Activated CD8-positive, alpha-beta T cell treated with anti-CD3 and anti-CD28 coated beads for 36 hours (primary cell): ENCODE data around the gene CPXM1. TPM values are rescaled to one million over a fixed set of nuclear protein-coding genes. Genes with fewer than 3 reads are reported as not detected.

Source experiments
- ATAC-seq: fragments of 200-7000 bp; cut with Tn5 transposase; one replicate; pipeline ENCODE4 v1.10.0; 2021; ENCODE audit warnings: mild to moderate bottlenecking, moderate library complexity
- CTCF ChIA-PET: fragments of 350-600 bp; sonication (Branson Sonifier 250); formaldehyde crosslinking; loops from one replicate; lab custom pipeline; 2021; ENCODE audit warnings: antibody characterized with exemption; lab: Charles Lee
- POLR2A ChIA-PET: fragments of 350-600 bp; sonication (Branson Sonifier 250); formaldehyde crosslinking; loops from one replicate; lab custom pipeline; 2021; ENCODE audit warnings: antibody characterized with exemption; lab: Charles Lee
- DNase-seq: peaks from one replicate; pipeline ENCODE4 v3.0.0-alpha.2; 2020
- H3K27ac Mint-ChIP-seq: one replicate; pipeline ENCODE4 v1.8.0; 2021; ENCODE audit warnings: mild to moderate bottlenecking, mixed read lengths
- H3K27me3 Mint-ChIP-seq: one replicate; pipeline ENCODE4 v1.8.0; 2021; ENCODE audit warnings: mixed read lengths
- H3K36me3 Mint-ChIP-seq: one replicate; pipeline ENCODE4 v1.8.0; 2021; ENCODE audit warnings: low read depth, mixed read lengths
- H3K4me1 Mint-ChIP-seq: one replicate; pipeline ENCODE4 v1.8.0; 2021; ENCODE audit warnings: low read depth, mixed read lengths
- H3K4me3 Mint-ChIP-seq: one replicate; pipeline ENCODE4 v1.8.0; 2021; ENCODE audit warnings: mild to moderate bottlenecking, moderate library complexity, mixed read lengths
- H3K9me3 Mint-ChIP-seq: one replicate; pipeline ENCODE4 v1.8.0; 2021; ENCODE audit warnings: mixed read lengths
- intact Hi-C: fragments of 100-400 bp; cut with micrococcal nuclease; formaldehyde crosslinking; loops from one replicate; pipeline ENCODE4 v1.10.0; 2022
- total RNA-seq, 2 experiments: library from RNA; stranded (reverse); gene quantifications; one replicate each; pipeline ENCODE4 v1.2.3, GENCODE V29; 2021
- TF ChIP-seq, protein P1 (sequence below): fragments of 200-600 bp; IDR thresholded peaks from one replicate; pipeline ENCODE4 v1.8.0; 2022; ENCODE audit warnings: antibody characterized with exemption, mild to moderate bottlenecking

The CPXM1 gene
- 1 to 10 TPM; 2.0 to 2.9 TPM for total RNA-seq

DNA sequence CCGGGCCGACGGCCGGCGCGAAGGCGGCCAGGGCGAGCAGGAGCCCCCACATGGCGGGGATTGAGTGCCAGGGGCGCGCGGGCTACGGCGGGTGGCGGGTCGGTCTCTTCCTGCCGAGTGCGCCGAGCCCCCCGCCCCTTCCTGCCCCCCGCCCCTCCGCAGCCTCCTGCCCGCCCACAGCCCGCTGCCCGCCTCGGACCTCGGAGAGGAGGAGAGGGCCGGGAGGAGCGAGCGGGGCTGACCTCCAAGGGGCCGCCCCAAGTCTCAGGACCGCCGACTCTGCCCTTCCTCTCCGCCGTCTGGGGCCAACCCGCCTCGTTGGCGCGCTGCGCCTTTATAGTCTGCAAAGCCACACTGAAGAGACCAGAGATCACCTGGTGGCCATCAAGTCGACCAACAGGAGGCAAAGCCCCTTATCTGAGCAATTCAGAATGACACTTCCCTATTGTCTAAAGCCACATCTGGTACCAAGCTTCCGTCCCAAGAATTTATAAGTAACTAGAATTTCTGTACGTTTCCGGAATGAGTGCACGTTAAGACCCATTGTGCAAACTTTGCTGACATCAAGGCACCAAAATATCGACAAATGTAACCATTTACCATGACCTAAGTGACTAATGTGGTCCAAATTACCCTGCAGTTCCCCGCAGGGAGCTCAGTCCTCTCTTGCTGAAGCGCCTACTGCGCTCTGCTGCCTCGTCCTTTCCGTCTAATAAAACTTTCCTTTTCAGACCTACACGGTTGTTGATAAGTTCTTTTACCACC, at the start of gene CPXM1:
Gene CPXM1 (minus strand): TSS at position 107 of the 765 bp plus-strand sequence. CDS start 55 bp downstream, at position 52.
- ATAC-seq, result peak; percentile 57

DNA sequence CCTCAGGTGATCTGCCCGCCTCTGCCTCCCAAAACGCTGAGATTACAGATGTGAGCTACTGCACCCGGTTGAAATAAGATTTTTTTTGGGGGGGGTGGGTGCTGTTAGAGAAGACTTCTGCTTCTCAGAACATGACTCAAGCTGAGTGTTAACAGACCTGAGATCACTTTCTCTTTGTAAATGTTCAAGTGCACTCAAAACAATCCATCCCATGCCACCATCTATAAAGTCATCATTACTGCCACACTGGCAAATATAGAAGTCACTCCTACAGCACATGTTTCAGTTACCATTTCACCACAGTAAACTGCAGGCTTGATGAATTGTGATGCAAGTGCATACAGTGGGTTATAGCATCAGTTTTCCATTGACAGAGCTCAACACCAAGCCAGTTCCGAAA, 49.1 kb upstream of the CPXM1 start:
- Mint-ChIP-seq H3K9me3 (no peaks in the 10 kb centered on the region), H3K27me3 (no peaks in the 10 kb centered on the region), H3K4me1 (peaks cover 38% of the 10 kb centered on the region), H3K36me3 (peaks cover 3% of the 10 kb centered on the region), H3K4me3 (no peak overlapping the region), H3K27ac (no peak overlapping the region)
- peak; percentile 28 for ATAC-seq
- DNase-seq, result no peak
- intact Hi-C loops, result no loop called here
- CTCF ChIA-PET, result interaction anchor here (1.2 to 1.7 kb wide), 3 partner anchors 11 to 97 kb away, joined by 3 to 5 read pairs (median 3); no protein-coding TSS in a partner anchor
- TF ChIP-seq, protein P1, sequence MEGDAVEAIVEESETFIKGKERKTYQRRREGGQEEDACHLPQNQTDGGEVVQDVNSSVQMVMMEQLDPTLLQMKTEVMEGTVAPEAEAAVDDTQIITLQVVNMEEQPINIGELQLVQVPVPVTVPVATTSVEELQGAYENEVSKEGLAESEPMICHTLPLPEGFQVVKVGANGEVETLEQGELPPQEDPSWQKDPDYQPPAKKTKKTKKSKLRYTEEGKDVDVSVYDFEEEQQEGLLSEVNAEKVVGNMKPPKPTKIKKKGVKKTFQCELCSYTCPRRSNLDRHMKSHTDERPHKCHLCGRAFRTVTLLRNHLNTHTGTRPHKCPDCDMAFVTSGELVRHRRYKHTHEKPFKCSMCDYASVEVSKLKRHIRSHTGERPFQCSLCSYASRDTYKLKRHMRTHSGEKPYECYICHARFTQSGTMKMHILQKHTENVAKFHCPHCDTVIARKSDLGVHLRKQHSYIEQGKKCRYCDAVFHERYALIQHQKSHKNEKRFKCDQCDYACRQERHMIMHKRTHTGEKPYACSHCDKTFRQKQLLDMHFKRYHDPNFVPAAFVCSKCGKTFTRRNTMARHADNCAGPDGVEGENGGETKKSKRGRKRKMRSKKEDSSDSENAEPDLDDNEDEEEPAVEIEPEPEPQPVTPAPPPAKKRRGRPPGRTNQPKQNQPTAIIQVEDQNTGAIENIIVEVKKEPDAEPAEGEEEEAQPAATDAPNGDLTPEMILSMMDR, result no peak
- POLR2A ChIA-PET, result interaction anchor here (1.8 kb wide), 1 partner anchor 9 kb away, joined by 7 read pairs; the partner anchor contains the start of genes PCED1A and VPS16

More for the DNA sequence above, at the start of gene CPXM1:
- Mint-ChIP-seq H3K4me3 (peak within 1 kb of the TSS; percentile 76), H3K36me3 (peaks cover 5% of the 10 kb centered on the region), H3K4me1 (peaks cover 22% of the 10 kb centered on the region), H3K27me3 (peaks cover 55% of the 10 kb centered on the region), H3K9me3 (no peaks in the 10 kb centered on the region), H3K27ac (peak within 1 kb of the TSS; percentile 28)
- ChIA-PET CTCF (interaction anchor here (1.0 to 1.8 kb wide), 6 partner anchors 10 to 66 kb away, joined by 3 to 5 read pairs (median 3); partner anchors contain the start of gene TMEM239), POLR2A (interaction anchor here (0.7 to 1.3 kb wide), 3 partner anchors 29 to 98 kb away, joined by 3 to 5 read pairs (median 4); partner anchors contain the start of genes PCED1A and VPS16)
- TF ChIP-seq, protein P1, result no peak
- intact Hi-C loops, result no loop called here
- peak; percentile 46 for DNase-seq

DNA sequence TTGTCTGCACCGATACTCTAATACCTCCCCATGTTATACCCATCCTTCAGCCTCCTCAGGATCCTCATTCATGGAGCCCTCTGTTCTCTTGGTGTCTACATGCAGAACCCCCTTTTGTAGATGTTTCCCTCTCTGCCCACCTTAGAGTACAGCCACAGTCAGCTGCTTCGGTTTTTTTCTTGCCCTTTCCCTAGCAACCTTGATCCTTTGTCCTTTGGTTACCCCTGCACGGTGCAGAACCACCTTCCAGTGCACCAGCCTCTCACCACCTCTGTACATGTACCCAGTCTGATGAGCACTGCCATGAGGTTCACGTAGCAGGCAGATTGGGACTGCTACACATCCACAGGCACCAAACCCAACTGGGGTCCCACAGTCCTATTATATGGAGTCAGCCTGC, 47.4 kb upstream of the CPXM1 start:
- H3K27ac Mint-ChIP-seq, result no peak overlapping the region
- peaks cover 3% of the 10 kb centered on the region for H3K36me3 Mint-ChIP-seq
- intact Hi-C loops, result no loop called here
- CTCF ChIA-PET, result no interaction called here
- no peak for ATAC-seq
- POLR2A ChIA-PET, result interaction anchor here (1.0 kb wide), 2 partner anchors 16 to 225 kb away, joined by 4 to 5 read pairs; no protein-coding TSS in a partner anchor
- no peaks in the 10 kb centered on the region for H3K27me3 Mint-ChIP-seq
- H3K9me3 Mint-ChIP-seq, result no peaks in the 10 kb centered on the region
- no peak for DNase-seq
- no peak overlapping the region for H3K4me3 Mint-ChIP-seq
- TF ChIP-seq, protein P1, result no peak
- peaks cover 42% of the 10 kb centered on the region for H3K4me1 Mint-ChIP-seq

DNA sequence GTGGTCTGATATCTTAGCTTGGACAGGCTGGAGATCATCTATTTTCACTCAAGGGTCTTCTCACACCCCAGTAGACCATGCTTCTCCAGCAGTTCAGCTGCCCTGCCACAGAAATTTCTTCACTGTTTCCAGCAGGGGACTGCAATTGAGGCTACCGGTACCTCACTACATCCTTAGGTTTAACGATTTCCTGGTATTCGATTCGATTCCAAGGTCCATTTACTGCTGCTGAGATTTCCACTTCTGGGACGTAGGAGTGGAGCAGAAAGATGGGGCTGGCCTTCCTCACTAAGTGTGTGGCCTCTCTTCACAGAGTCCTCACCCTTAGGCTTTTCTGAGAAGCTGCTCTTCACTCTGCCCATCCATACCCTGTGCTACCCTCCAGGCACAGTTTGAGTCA, 46.3 kb upstream of the CPXM1 start:
- H3K4me1 Mint-ChIP-seq, result peaks cover 31% of the 10 kb centered on the region
- no peak overlapping the region for H3K4me3 Mint-ChIP-seq
- TF ChIP-seq, protein P1, result no peak
- H3K9me3 Mint-ChIP-seq, result no peaks in the 10 kb centered on the region
- DNase-seq, result no peak
- no peak overlapping the region for H3K27ac Mint-ChIP-seq
- ChIA-PET POLR2A (no interaction called here), CTCF (no interaction called here)
- no peak for ATAC-seq
- intact Hi-C loops, result no loop called here
- H3K36me3 Mint-ChIP-seq, result peaks cover 3% of the 10 kb centered on the region
- no peaks in the 10 kb centered on the region for H3K27me3 Mint-ChIP-seq

DNA sequence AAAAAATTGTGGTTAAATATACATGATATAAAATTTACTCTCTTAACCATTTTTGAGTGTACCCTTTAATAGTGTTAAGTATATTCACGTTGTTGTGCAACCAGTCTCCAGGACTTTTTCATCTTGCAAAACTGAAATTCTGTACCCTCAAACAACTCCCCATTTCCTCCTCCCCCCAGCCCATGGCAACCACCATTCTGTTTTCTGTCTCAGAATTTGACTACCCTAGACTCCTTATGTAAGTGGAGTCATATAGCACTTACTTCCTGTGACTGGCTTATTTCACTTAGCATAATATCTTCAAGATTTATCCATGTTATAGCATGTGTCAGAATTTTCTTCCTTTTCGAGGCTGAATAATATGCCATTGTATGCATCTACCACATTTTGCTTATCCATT, 45.2 kb upstream of the CPXM1 start:
- Mint-ChIP-seq H3K9me3 (no peaks in the 10 kb centered on the region), H3K36me3 (peaks cover 3% of the 10 kb centered on the region), H3K27ac (no peak overlapping the region), H3K4me1 (peaks cover 36% of the 10 kb centered on the region), H3K4me3 (no peak overlapping the region), H3K27me3 (no peaks in the 10 kb centered on the region)
- CTCF ChIA-PET, result no interaction called here
- peak; percentile 21 for DNase-seq
- TF ChIP-seq, protein P1, result no peak
- ATAC-seq, result no peak
- POLR2A ChIA-PET, result interaction anchor here (0.6 kb wide), 1 partner anchor 302 kb away, joined by 3 read pairs; no protein-coding TSS in a partner anchor
- intact Hi-C loops, result no loop called here
